Measurements from ENCODE around the gene UBL7. TPM values are rescaled to one million over a fixed set of nuclear protein-coding genes. Genes with fewer than 3 reads are reported as not detected.
A peak's percentile ranks its signal among the peaks of the same experiment; 100 is the strongest.

Gene UBL7
- total RNA-seq, 1 donor from 2014 or later = 65.2 TPM

- DNase-seq (ENCODE audit: low read depth) = no peak
- Histone ChIP-seq H3K36me3 (ENCODE audit: control insufficient read depth, insufficient read depth, low read length) (no peaks in the 10 kb centered on the region), H3K27me3 (ENCODE audit: control insufficient read depth, insufficient read depth, low read length) (no peaks in the 10 kb centered on the region), H3K4me3 (ENCODE audit: low read depth, low read length) (no peak overlapping the region)
- TF ChIP-seq CTCF (IDR thresholded peaks at IDR 0.05; ENCODE audit: insufficient read depth, low read length, poor library complexity, severe bottlenecking) = no peak
These were observed 61.9 kb downstream of the UBL7 start for GRCh38 chr15:74399100-74399499.

- Histone ChIP-seq H3K27me3 (ENCODE audit: control insufficient read depth, insufficient read depth, low read length) (no peaks in the 10 kb centered on the region), H3K36me3 (ENCODE audit: control insufficient read depth, insufficient read depth, low read length) (no peaks in the 10 kb centered on the region), H3K4me3 (ENCODE audit: low read depth, low read length) (no peak overlapping the region)
- no peak for TF ChIP-seq CTCF (IDR thresholded peaks at IDR 0.05; ENCODE audit: insufficient read depth, low read length, poor library complexity, severe bottlenecking)
- DNase-seq (ENCODE audit: low read depth) = no peak
These were observed 62.8 kb downstream of the UBL7 start for GRCh38 chr15:74398183-74398582.

GRCh38 chr15:74397239-74398068 lies 63.5 kb downstream of the UBL7 start:
- H3K27me3 ChIP-seq (ENCODE audit: control insufficient read depth, insufficient read depth, low read length) = no peaks in the 10 kb centered on the region
- H3K4me3 ChIP-seq (ENCODE audit: low read depth, low read length) = no peak overlapping the region
- no peak for DNase-seq (ENCODE audit: low read depth)
- no peaks in the 10 kb centered on the region for H3K36me3 ChIP-seq (ENCODE audit: control insufficient read depth, insufficient read depth, low read length)
- no peak for TF ChIP-seq CTCF (IDR thresholded peaks at IDR 0.05; ENCODE audit: insufficient read depth, low read length, poor library complexity, severe bottlenecking)

- no peak for TF ChIP-seq CTCF (IDR thresholded peaks at IDR 0.05; ENCODE audit: insufficient read depth, low read length, poor library complexity, severe bottlenecking)
- DNase-seq (ENCODE audit: low read depth) = peak; percentile 97
- Histone ChIP-seq H3K4me3 (ENCODE audit: low read depth, low read length) (no peak overlapping the region), H3K36me3 (ENCODE audit: control insufficient read depth, insufficient read depth, low read length) (no peaks in the 10 kb centered on the region), H3K27me3 (ENCODE audit: control insufficient read depth, insufficient read depth, low read length) (no peaks in the 10 kb centered on the region)
These were observed 64.3 kb downstream of the UBL7 start for GRCh38 chr15:74396445-74397238.

GRCh38 chr15:74396146-74396438 lies 64.9 kb downstream of the UBL7 start:
- no peak for DNase-seq (ENCODE audit: low read depth)
- TF ChIP-seq CTCF (IDR thresholded peaks at IDR 0.05; ENCODE audit: insufficient read depth, low read length, poor library complexity, severe bottlenecking) = no peak
- Histone ChIP-seq H3K36me3 (ENCODE audit: control insufficient read depth, insufficient read depth, low read length) (no peaks in the 10 kb centered on the region), H3K4me3 (ENCODE audit: low read depth, low read length) (no peak overlapping the region), H3K27me3 (ENCODE audit: control insufficient read depth, insufficient read depth, low read length) (no peaks in the 10 kb centered on the region)

Other genes starting within 250 kb of the UBL7 start
- gene CCDC33, start 224.8 kb downstream of the UBL7 start, total RNA-seq = 0.25 TPM in 1 of 2 replicates, not detected in the other
- 2.0 and 2.9 TPM in 2 replicates for gene CYP11A1, start 93.5 kb downstream of the UBL7 start, total RNA-seq
- 289 and 322 TPM in 2 replicates for gene SEMA7A, start 27.2 kb downstream of the UBL7 start, total RNA-seq
- 13.1 and 13.4 TPM in 2 replicates for gene ARID3B, start 80.1 kb upstream of the UBL7 start, total RNA-seq
- gene CLK3, start 154.7 kb upstream of the UBL7 start, total RNA-seq = 96.9 and 104 TPM in 2 replicates
- gene EDC3, start 234.9 kb upstream of the UBL7 start, total RNA-seq = 15.3 and 24.9 TPM in 2 replicates

Data from kidney epithelial cell (primary cell).